ENCODE data around the gene USP19. TPM values are rescaled to one million over a fixed set of nuclear protein-coding genes. Genes with fewer than 3 reads are reported as not detected.

Gene USP19
- polyA plus RNA-seq, 1 experiment: 33.3 TPM

DNA sequence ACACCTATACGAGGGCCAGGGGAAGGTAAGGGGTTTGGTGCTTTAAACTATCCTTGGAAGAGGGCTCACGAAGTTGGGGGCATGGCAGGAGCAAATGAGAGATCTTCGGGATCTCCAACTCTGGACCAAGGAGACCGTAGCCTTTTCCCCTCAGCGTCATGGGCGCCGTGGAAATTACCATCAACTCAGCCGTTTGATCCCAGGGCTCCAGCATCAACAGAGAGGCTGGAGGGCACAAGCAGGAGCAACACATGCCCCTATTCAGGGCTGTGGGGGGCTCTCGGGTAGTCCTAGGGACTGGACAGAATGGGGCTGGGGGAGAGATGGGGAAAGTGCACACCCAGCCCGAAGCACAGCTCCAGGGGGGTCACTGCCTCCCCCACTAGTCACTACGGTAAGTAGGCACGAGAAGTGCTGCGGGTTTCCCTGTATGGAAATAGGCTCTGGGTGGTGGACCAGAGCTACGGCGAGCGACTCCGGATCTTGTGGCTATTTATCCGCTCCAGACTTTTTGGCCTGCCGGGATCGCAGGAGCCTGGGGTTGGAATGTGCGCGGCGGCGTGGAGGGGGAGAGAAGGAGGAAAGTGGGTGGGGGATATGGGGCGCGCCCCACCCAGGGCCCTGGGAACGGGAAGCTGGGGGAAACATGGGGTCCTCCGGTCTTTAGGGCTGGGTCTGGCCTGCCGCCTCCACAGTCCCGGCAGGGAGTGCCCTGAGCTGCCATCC lies 12.8 kb upstream of the USP19 start:
- H3K9me3 ChIP-seq (ENCODE audit: control insufficient read depth, insufficient read depth, low read length): no peaks in the 10 kb centered on the region
- TF ChIP-seq, protein P1, sequence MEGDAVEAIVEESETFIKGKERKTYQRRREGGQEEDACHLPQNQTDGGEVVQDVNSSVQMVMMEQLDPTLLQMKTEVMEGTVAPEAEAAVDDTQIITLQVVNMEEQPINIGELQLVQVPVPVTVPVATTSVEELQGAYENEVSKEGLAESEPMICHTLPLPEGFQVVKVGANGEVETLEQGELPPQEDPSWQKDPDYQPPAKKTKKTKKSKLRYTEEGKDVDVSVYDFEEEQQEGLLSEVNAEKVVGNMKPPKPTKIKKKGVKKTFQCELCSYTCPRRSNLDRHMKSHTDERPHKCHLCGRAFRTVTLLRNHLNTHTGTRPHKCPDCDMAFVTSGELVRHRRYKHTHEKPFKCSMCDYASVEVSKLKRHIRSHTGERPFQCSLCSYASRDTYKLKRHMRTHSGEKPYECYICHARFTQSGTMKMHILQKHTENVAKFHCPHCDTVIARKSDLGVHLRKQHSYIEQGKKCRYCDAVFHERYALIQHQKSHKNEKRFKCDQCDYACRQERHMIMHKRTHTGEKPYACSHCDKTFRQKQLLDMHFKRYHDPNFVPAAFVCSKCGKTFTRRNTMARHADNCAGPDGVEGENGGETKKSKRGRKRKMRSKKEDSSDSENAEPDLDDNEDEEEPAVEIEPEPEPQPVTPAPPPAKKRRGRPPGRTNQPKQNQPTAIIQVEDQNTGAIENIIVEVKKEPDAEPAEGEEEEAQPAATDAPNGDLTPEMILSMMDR (IDR thresholded peaks at IDR 0.05; ENCODE audit: low read depth, low read length): no peak
- DNase-seq (ENCODE audit: low read depth, low spot score): peak; percentile 69
- no peaks in the 10 kb centered on the region for H3K27me3 ChIP-seq (ENCODE audit: control insufficient read depth, insufficient read depth, low read length)
- peak overlapping the region; percentile 49 for H3K27ac ChIP-seq (ENCODE audit: low read depth, low read length)
- ChIA-PET CTCF (interaction anchor here (0.5 to 2.3 kb wide), 4 partner anchors 64 to 347 kb away, joined by 3 to 12 read pairs (median 4); no protein-coding TSS in a partner anchor), POLR2A (interaction anchor here (0.8 to 4.2 kb wide), 9 partner anchors 12 to 878 kb away, joined by 3 to 39 read pairs (median 6); partner anchors contain the start of genes IMPDH2, QARS1, QRICH1 and USP19)
- peak overlapping the region; percentile 89 for H3K4me3 ChIP-seq (ENCODE audit: low read depth, low read length)

GRCh38 chr3:49132437-49133225 lies 12.0 kb upstream of the USP19 start, which contains the start of gene LAMB2:
Gene LAMB2 (minus strand): TSS chr3:49133050. CDS start chr3:49132867, 183 bp downstream.
- peak within 1 kb of the TSS; percentile 89 for H3K4me3 ChIP-seq (ENCODE audit: low read depth, low read length)
- no peaks in the 10 kb centered on the region for H3K27me3 ChIP-seq (ENCODE audit: control insufficient read depth, insufficient read depth, low read length)
- ChIA-PET CTCF (interaction anchor here (0.6 to 2.3 kb wide), 3 partner anchors 37 to 365 kb away, joined by 4 to 12 read pairs (median 5); no protein-coding TSS in a partner anchor), POLR2A (interaction anchor here (1.0 to 4.2 kb wide), 7 partner anchors 11 to 125 kb away, joined by 3 to 39 read pairs (median 6); partner anchors contain the start of genes IMPDH2, NDUFAF3, QRICH1 and USP19)
- H3K27ac ChIP-seq (ENCODE audit: low read depth, low read length): peak within 1 kb of the TSS; percentile 49
- TF ChIP-seq, protein P1 (IDR thresholded peaks at IDR 0.05; ENCODE audit: low read depth, low read length): no peak; the same call in 1 of the 2 replicates
- H3K9me3 ChIP-seq (ENCODE audit: control insufficient read depth, insufficient read depth, low read length): no peaks in the 10 kb centered on the region
- DNase-seq (ENCODE audit: low read depth, low spot score): peak; percentile 38

- CTCF ChIA-PET: interaction anchor here (1.0 to 2.3 kb wide), 2 partner anchors 37 to 318 kb away, joined by 4 to 12 read pairs; no protein-coding TSS in a partner anchor
- Histone ChIP-seq H3K27me3 (ENCODE audit: control insufficient read depth, insufficient read depth, low read length) (no peaks in the 10 kb centered on the region), H3K4me3 (ENCODE audit: low read depth, low read length) (peak overlapping the region; percentile 89), H3K27ac (ENCODE audit: low read depth, low read length) (no peak overlapping the region), H3K9me3 (ENCODE audit: control insufficient read depth, insufficient read depth, low read length) (no peaks in the 10 kb centered on the region)
- TF ChIP-seq, protein P1 (IDR thresholded peaks at IDR 0.05; ENCODE audit: low read depth, low read length): no peak
- POLR2A ChIA-PET: interaction anchor here (1.2 to 4.2 kb wide), 3 partner anchors 11 to 110 kb away, joined by 4 to 39 read pairs (median 29); partner anchors contain the start of genes NDUFAF3, QRICH1 and USP19
- DNase-seq (ENCODE audit: low read depth, low spot score): no peak
Measured at GRCh38 chr3:49132073-49132436, 11.4 kb upstream of the USP19 start.

GRCh38 chr3:49131576-49131975 lies 11.0 kb upstream of the USP19 start:
- CTCF ChIA-PET: interaction anchor here (1.1 kb wide), 1 partner anchor 40 kb away, joined by 4 read pairs; the partner anchor contains the start of gene KLHDC8B
- no peak for DNase-seq (ENCODE audit: low read depth, low spot score)
- POLR2A ChIA-PET: interaction anchor here (0.5 to 4.2 kb wide), 3 partner anchors 10 to 68 kb away, joined by 3 to 39 read pairs (median 29); partner anchors contain the start of genes QRICH1 and USP19
- no peaks in the 10 kb centered on the region for H3K9me3 ChIP-seq (ENCODE audit: control insufficient read depth, insufficient read depth, low read length)
- no peak overlapping the region for H3K27ac ChIP-seq (ENCODE audit: low read depth, low read length)
- TF ChIP-seq, protein P1 (IDR thresholded peaks at IDR 0.05; ENCODE audit: low read depth, low read length): no peak
- H3K27me3 ChIP-seq (ENCODE audit: control insufficient read depth, insufficient read depth, low read length): no peaks in the 10 kb centered on the region
- peak overlapping the region; percentile 89 for H3K4me3 ChIP-seq (ENCODE audit: low read depth, low read length)

Data from AG04450 (cell line).